Ovary (tissue), 9 donors: ENCODE data around the gene SETBP1. TPM values are rescaled to one million over a fixed set of nuclear protein-coding genes. Genes with fewer than 3 reads are reported as not detected.

Experiments used
- DNase-seq, 5 donors: peaks; one replicate each; pipeline ENCODE4 v3.0.0-alpha.2; 2019 to 2020
- H3K27ac ChIP-seq, 2 donors: fragments of 200-600 bp; one replicate each; pipeline versions ENCODE4 v1.5.1 to v1.8.0; 2019 to 2022
- H3K27me3 ChIP-seq: fragments of 200-600 bp; one replicate; pipeline ENCODE4 v1.8.0; 2022
- H3K36me3 ChIP-seq: fragments of 200-600 bp; sonication (generic); one replicate; pipeline ENCODE4 v1.5.1; 2019
- H3K4me1 ChIP-seq: one replicate; pipeline ENCODE4 v1.8.1; 2013; ENCODE audit warnings: mild to moderate bottlenecking, moderate library complexity; ENCODE audit not compliant: insufficient read depth
- H3K4me3 ChIP-seq: fragments of 200-600 bp; sonication (generic); one replicate; pipeline ENCODE4 v1.5.1; 2017
- H3K9me3 ChIP-seq, 2 donors: fragments of 200-600 bp in 1 of 2; sonication (generic) in 1 of 2; one replicate each; pipeline versions ENCODE4 v1.5.1 to v1.8.1; 2013 to 2019; ENCODE audit warnings: mild to moderate bottlenecking in 1 of 2, moderate library complexity in 1 of 2
- CTCF ChIP-seq, 3 donors: fragments of 450-650 bp in 2 of 3; fragments of 200-600 bp in 1 of 3; IDR thresholded peaks; one replicate each; pipeline versions ENCODE4 v1.5.1 to v1.8.0; 2016 to 2022; ENCODE audit warnings: antibody characterized with exemption in 3 of 3, mild to moderate bottlenecking in 1 of 3
- EP300 ChIP-seq: sonication (generic); formaldehyde crosslinking; IDR thresholded peaks from one replicate; pipeline ENCODE4 v1.6.1; 2017; ENCODE audit warnings: antibody characterized with exemption
- POLR2A ChIP-seq: fragments of 450-650 bp; IDR thresholded peaks from one replicate; pipeline ENCODE4 v1.6.1; 2017; ENCODE audit warnings: antibody characterized with exemption, mild to moderate bottlenecking, moderate library complexity
- WGBS, 3 donors: extraction: QIAGEN DNeasy Blood & Tissue Kit in 1 of 3; methylation state at CpG; one replicate each; pipeline versions ENCODE4 v1.1.5 to v1.1.7; 2013 to 2017; 5-methylcytosine and 5-hydroxymethylcytosine counted together
- intact Hi-C, 4 donors: fragments of 100-400 bp; cut with DNase I; formaldehyde crosslinking; loops; one replicate each; pipeline versions ENCODE4 v1.11.0 to v1.15.1; 2022 to 2023
- polyA plus RNA-seq, 2 donors: library from polyadenylated mRNA; stranded (reverse); fragments of 200-250 nt in 1 of 2; fragments of 350-450 nt in 1 of 2; fragmentation: Illumina TruSeq in 1 of 2; extraction: RNeasy Lipid Tissue Mini Kit (QIAGEN cat#74804) in 1 of 2; gene quantifications; one replicate each; pipeline ENCODE4 v1.2.3, GENCODE V29; 2013 to 2014
- total RNA-seq, 7 donors: library from RNA; depleted of rRNA in 2 of 7; stranded (reverse); fragments of >200 nt in 2 of 7; fragmentation: NEBNext Ultra II Directional in 3 of 7; extraction: Animal tissue kit (Norgen Biotek cat#: 25700) in 3 of 7; gene quantifications; one replicate each; pipeline versions ENCODE4 v1.1.0 to v1.2.4, GENCODE V29; 2016 to 2023
- donor health status: DM: no; HTN: no; CAD: no; lungs with moderate emphysema.
- donor health status: DM: no; HTN: no; CAD: no.
- donor health status: Bipolar disorder and iron deficiency.
- donor health status: DM: yes; HTN: yes; CAD: no.
- donor health status: DM: no; HTN: no; CAD: no.
- donor health status: DM: yes; HTN: yes; CAD: no.

Gene SETBP1
- total and polyA plus RNA-seq, 9 donors, result 7.8 to 53.7 (median 28.4) TPM

DNA sequence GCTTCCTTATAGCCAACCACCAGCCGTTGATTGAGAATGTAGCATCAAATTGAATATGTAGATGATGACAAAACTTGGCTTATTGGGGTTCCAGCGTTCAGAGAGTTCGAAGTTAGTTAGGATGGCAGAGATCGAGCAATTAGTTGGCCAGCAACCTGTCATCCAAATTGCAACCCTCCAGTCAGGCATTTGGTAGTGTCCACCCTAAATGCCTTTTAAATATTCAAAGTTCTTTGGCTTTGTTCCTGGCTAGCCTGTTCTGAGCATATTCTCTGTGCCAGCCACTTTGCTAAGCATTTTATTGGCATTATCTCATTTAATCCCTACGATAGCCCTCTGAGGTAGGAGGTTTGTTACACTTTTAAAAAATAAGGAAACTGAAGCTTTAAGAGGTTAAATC lies 342.8 kb downstream of the SETBP1 start:
- 78 to 85% (median 80%) methylated on average over 5 of the region's 5 CpGs for WGBS, 3 donors
- no peak overlapping the region for H3K27ac ChIP-seq
- TF ChIP-seq CTCF (IDR thresholded peaks at IDR 0.05), result no peak
- no peak for TF ChIP-seq POLR2A
- no peak for TF ChIP-seq EP300
- DNase-seq, result no peak
- H3K9me3 ChIP-seq, result no peaks in the 10 kb centered on the region
- no peaks in the 10 kb centered on the region for H3K27me3 ChIP-seq
- no peaks in the 10 kb centered on the region for H3K36me3 ChIP-seq
- intact Hi-C loops, result no loop called here
- H3K4me1 ChIP-seq, result peaks cover 1% of the 10 kb centered on the region
- H3K4me3 ChIP-seq, result no peak overlapping the region

- WGBS, 3 donors, result 73 to 83% (median 78%) methylated on average over 4 of the region's 4 CpGs
- DNase-seq, result no peak
- Histone ChIP-seq H3K36me3 (no peaks in the 10 kb centered on the region), H3K9me3 (no peaks in the 10 kb centered on the region), H3K4me1 (peaks cover 1% of the 10 kb centered on the region), H3K27ac (no peak overlapping the region), H3K27me3 (no peaks in the 10 kb centered on the region), H3K4me3 (no peak overlapping the region)
- intact Hi-C loops, result no loop called here
- TF ChIP-seq POLR2A (no peak), CTCF (IDR thresholded peaks at IDR 0.05) (no peak)
These were observed 343.8 kb downstream of the SETBP1 start for GRCh38 chr18:45024357-45025088.

GRCh38 chr18:45025089-45025450 lies 344.4 kb downstream of the SETBP1 start:
- no peak for DNase-seq
- H3K4me1 ChIP-seq, result peaks cover 1% of the 10 kb centered on the region
- no peaks in the 10 kb centered on the region for H3K9me3 ChIP-seq
- no peaks in the 10 kb centered on the region for H3K27me3 ChIP-seq
- H3K4me3 ChIP-seq, result no peak overlapping the region
- TF ChIP-seq CTCF (IDR thresholded peaks at IDR 0.05) (no peak), EP300 (no peak), POLR2A (no peak)
- WGBS, 3 donors, result 96 to 97% (median 97%) methylated on average over 4 of the region's 4 CpGs
- intact Hi-C loops, result no loop called here
- H3K36me3 ChIP-seq, result no peaks in the 10 kb centered on the region
- no peak overlapping the region for H3K27ac ChIP-seq

GRCh38 chr18:45026162-45026561 lies 345.5 kb downstream of the SETBP1 start:
- H3K9me3 ChIP-seq, result no peaks in the 10 kb centered on the region
- no peaks in the 10 kb centered on the region for H3K36me3 ChIP-seq
- no peak for TF ChIP-seq CTCF (IDR thresholded peaks at IDR 0.05)
- TF ChIP-seq POLR2A, result no peak
- no peak for TF ChIP-seq EP300
- 88 to 95% (median 94%) methylated on average over 3 of the region's 3 CpGs for WGBS, 3 donors
- peaks cover 1% of the 10 kb centered on the region for H3K4me1 ChIP-seq
- H3K27ac ChIP-seq, result no peak overlapping the region
- DNase-seq, result no peak
- no peaks in the 10 kb centered on the region for H3K27me3 ChIP-seq
- no peak overlapping the region for H3K4me3 ChIP-seq
- intact Hi-C loops, result no loop called here
